ENCODE measurements around the gene HLA-DQA2.
"Not testable (repeated sequence)": the region's sequence is repeated elsewhere in the genome, so short reads cannot be mapped to it uniquely, and the experiment has no call there.

Gene HLA-DQA2

GRCh38 chr6:32700391-32701040 lies 40.7 kb upstream of the HLA-DQA2 start (continued):
- 0 out of 2 replicates have a peak, but pooled peaks have one; percentile 6 for TF ChIP-seq ZNF335 (tag by site-specific recombination; conservative IDR thresholded peaks at IDR 0.05)
- TF ChIP-seq ZNF776 (tag by site-specific recombination; IDR thresholded peaks at IDR 0.05; ENCODE audit: borderline replicate concordance) = no peak
- peak; percentile 34; the same call in 1 of the 2 replicates for TF ChIP-seq ZNF600 (tag by site-specific recombination; IDR thresholded peaks at IDR 0.05)
- TF ChIP-seq KLF16 (tag by site-specific recombination; IDR thresholded peaks at IDR 0.05) = peak; percentile 22; the same call in 1 of the 2 replicates
- peak; percentile 42; the same call in 1 of the 2 replicates for TF ChIP-seq ZNF2 (tag by site-specific recombination; IDR thresholded peaks at IDR 0.05)
- TF ChIP-seq KLF7 (tag by site-specific recombination; IDR thresholded peaks at IDR 0.05; ENCODE audit: borderline replicate concordance) = no peak
- no peak for TF ChIP-seq PRDM4 (tag by site-specific recombination; IDR thresholded peaks at IDR 0.05)

- Histone ChIP-seq H3K4me1 (ENCODE audit: control insufficient read depth, insufficient read depth, low read length) (no peaks in the 10 kb centered on the region), H3K9me3 (ENCODE audit: control insufficient read depth, insufficient read depth, low read depth, low read length) (no peaks in the 10 kb centered on the region), H3K27ac (ENCODE audit: extremely low read depth, low read depth, low read length) (no peak overlapping the region), H3K4me3 (ENCODE audit: low read depth, low read length) (no peak overlapping the region), H3K36me3 (ENCODE audit: control insufficient read depth in 2 of 2, insufficient read depth in 1 of 2, low read length in 2 of 2) (no peaks in the 10 kb centered on the region)
- ChIA-PET CTCF (interaction anchor here (0.8 to 5.7 kb wide), 10 partner anchors 9 to 289 kb away, joined by 3 to 102 read pairs (median 6); partner anchors contain the start of genes PSMB9, TAP1 and TAP2), POLR2A (no interaction called here)
- no peak for TF ChIP-seq EGR2 (tag by site-specific recombination; IDR thresholded peaks at IDR 0.05; ENCODE audit: low read depth)
- no peak for TF ChIP-seq ZNF560 (tag by site-specific recombination; IDR thresholded peaks at IDR 0.05; ENCODE audit: borderline replicate concordance)
- TF ChIP-seq ZBTB17 (tag by site-specific recombination; IDR thresholded peaks at IDR 0.05) = peak; percentile 64
- no peak for TF ChIP-seq SP7 (tag by site-specific recombination; IDR thresholded peaks at IDR 0.05)
Measured at GRCh38 chr6:32703347-32703746, 37.8 kb upstream of the HLA-DQA2 start.

GRCh38 chr6:32705164-32705563 lies 36.0 kb upstream of the HLA-DQA2 start:
- H3K9me3 ChIP-seq (ENCODE audit: control insufficient read depth, insufficient read depth, low read depth, low read length); H3K4me3 ChIP-seq (ENCODE audit: low read depth, low read length); H3K4me1 ChIP-seq (ENCODE audit: control insufficient read depth, insufficient read depth, low read length); H3K27ac ChIP-seq (ENCODE audit: extremely low read depth, low read depth, low read length); H3K36me3 ChIP-seq (ENCODE audit: control insufficient read depth in 2 of 2, insufficient read depth in 1 of 2, low read length in 2 of 2); POLR2A ChIA-PET: not testable (repeated sequence)
- CTCF ChIA-PET = interaction anchor here (1.0 to 1.6 kb wide), 2 partner anchors 13 to 292 kb away, joined by 3 to 6 read pairs; no protein-coding TSS in a partner anchor
- TF ChIP-seq ZNF146 (tag by site-specific recombination; IDR thresholded peaks at IDR 0.05) = peak; percentile 88
- peak; percentile 57; the same call in 1 of the 2 replicates for TF ChIP-seq ZNF580 (tag by site-specific recombination; IDR thresholded peaks at IDR 0.05)
- TF ChIP-seq ZNF280D (tag by site-specific recombination; IDR thresholded peaks at IDR 0.05) = peak; percentile 11; the same call in 1 of the 2 replicates

All from HEK293 (cell line).